Retinal pigment epithelial cell (primary cell): ENCODE measurements around the gene TMEM238.

Experiments
- DNase-seq: peaks from one replicate; pipeline ENCODE4 v3.0.0-alpha.2; 2010; ENCODE audit warnings: low read depth
- H3K4me3 ChIP-seq: 2 replicates; pipeline ENCODE4 v1.5.1; 2011; ENCODE audit warnings: mild to moderate bottlenecking, low read length, control low read depth, moderate library complexity
- TF ChIP-seq, protein P1 (sequence below): conservative IDR thresholded peaks from 2 replicates; pipeline ENCODE4 v1.5.1; 2011; ENCODE audit warnings: low read depth, low read length, control low read depth, inconsistent platforms

Gene TMEM238

DNA sequence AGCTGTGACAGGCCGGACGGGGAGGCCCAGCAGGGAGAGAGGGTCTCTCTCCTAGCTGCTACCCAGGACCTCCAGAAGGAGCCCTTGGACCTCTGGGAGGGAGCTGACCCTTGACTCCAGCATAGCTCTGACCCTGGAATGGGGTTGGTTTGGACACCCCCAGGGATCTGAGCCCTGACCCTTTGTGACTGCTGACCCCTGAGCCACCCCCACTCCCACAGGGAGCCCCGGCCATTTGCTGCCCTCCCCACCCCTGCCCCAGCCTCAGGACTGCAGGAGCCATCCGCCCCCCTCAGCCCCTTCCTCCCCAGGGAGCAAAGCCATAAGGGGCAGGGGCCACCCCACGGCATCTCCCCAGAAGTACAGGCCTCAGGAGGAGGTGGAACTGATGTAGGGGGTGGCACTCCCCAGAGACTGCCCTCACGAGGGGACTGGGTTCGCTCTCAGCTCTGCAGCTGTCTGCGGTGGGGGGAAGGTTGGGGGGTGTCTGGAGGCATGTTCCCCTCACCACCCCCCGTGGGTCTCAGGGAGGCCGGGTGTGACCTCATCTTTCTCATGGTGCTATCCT lies 36.6 kb downstream of the TMEM238 start:
- TF ChIP-seq, protein P1, sequence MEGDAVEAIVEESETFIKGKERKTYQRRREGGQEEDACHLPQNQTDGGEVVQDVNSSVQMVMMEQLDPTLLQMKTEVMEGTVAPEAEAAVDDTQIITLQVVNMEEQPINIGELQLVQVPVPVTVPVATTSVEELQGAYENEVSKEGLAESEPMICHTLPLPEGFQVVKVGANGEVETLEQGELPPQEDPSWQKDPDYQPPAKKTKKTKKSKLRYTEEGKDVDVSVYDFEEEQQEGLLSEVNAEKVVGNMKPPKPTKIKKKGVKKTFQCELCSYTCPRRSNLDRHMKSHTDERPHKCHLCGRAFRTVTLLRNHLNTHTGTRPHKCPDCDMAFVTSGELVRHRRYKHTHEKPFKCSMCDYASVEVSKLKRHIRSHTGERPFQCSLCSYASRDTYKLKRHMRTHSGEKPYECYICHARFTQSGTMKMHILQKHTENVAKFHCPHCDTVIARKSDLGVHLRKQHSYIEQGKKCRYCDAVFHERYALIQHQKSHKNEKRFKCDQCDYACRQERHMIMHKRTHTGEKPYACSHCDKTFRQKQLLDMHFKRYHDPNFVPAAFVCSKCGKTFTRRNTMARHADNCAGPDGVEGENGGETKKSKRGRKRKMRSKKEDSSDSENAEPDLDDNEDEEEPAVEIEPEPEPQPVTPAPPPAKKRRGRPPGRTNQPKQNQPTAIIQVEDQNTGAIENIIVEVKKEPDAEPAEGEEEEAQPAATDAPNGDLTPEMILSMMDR = no peak
- no peak for DNase-seq
- H3K4me3 ChIP-seq = no peak overlapping the region

DNA sequence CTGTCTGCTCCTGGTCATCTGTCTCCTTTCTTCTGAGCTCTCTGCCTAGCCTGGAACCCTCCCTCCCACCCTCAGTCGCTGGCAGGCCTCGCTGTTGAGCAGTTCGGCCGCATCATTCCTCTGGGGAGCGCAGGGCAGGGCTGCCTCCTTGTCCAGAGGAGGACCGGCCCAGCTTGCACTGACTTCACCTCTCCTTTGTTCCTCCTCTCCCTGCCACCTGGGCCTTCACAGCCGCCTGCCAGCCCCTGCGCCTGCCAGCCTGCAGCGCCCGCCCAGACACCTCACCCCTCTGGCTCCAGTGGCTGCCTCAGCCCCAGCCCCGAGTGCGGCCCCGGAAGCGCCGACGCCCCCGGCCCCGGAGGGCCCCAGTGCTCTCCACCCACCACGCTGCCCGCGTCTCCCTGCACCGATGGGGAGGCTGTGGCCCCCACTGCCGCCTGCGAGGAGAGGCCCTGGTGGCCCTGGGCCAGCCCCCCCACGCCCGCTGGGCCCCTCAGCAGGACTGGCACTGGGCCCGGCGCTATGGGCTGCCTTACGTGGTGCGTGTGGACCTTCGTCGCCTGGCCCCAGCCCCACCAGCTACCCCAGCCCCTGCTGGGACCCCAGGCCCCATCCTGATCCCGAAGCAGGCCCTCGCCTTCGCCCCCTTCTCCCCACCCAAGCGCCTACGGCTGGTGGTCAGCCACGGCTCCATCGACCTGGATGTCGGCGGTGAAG lies 37.2 kb downstream of the TMEM238 start:
- TF ChIP-seq, protein P1 = no peak
- DNase-seq = no peak
- no peak overlapping the region for H3K4me3 ChIP-seq

DNA sequence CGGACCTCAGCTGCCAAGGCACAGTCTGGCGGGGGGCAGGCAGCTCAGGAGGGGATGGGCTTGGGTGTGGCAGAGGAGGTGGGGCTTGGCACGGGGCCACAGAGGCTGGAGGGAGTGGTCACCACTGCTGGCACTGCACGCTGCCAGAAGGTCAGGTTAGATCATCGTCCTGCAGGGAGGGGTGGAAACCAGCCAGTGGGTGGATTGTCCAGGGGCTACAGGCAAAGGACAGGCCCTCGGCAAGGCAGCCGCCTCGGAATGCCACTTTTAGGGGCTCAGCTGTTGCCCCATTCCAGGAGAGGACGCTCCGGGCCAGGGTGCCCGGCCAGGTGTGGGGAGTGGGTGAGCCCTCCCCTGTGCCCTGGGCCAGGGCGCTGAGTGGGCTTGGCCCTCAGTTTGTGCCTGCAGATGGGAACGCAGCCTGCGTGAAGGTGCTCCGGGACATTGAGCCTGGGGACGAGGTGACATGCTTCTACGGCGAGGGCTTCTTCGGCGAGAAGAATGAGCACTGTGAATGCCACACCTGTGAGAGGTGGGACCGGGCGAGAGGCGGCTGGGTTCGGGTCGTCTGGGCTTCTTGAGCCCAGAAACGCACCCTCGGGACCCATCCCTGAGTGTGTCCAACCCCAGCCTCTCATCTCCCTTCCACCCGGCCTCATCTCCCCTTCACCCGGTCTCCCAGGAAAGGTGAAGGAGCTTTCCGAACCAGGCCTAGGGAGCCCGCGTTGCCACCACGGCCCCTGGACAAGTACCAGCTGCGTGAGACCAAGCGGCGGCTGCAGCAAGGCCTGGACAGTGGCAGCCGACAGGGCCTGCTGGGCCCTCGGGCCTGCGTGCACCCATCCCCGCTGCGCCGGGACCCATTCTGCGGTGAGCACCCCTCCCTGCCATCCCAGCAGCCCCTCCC lies 38.0 kb downstream of the TMEM238 start:
- TF ChIP-seq, protein P1 = no peak
- no peak overlapping the region for H3K4me3 ChIP-seq
- no peak for DNase-seq

DNA sequence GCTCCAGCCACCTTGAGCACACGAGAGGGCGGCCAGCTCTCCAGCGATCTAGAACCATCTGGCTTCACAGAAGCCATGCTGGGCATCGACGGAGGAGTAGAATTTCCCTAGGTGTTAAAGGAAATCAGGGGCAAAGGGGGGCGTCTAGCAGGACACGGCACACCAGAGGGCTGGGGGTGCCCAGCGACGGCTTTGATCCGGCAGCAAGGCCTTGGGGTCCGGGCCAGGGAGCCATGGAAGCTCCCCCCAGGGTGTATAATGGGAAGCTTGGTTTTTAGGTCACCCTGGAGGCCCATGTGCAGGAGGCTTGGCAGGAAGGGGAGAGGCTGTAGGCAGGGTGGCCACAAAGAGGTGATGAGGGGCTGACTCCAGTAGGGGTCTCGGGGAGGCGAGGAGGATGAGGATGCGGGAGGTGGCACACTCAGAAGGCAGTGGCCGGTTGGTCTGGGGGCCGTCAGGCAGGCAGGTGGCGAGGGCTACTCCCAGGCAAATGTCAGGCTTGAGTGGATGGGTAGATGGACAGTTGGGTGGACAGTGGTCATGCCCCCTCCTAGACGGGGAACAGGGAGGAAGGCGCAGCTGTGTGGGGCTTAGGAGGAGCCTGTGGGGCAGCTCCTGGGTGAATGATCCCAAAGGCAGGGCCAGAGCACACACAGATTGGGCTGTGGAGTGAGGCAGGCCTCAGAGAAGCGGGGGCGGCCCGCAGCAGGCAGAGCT lies 38.8 kb downstream of the TMEM238 start:
- TF ChIP-seq, protein P1 = no peak
- no peak overlapping the region for H3K4me3 ChIP-seq
- no peak for DNase-seq

DNA sequence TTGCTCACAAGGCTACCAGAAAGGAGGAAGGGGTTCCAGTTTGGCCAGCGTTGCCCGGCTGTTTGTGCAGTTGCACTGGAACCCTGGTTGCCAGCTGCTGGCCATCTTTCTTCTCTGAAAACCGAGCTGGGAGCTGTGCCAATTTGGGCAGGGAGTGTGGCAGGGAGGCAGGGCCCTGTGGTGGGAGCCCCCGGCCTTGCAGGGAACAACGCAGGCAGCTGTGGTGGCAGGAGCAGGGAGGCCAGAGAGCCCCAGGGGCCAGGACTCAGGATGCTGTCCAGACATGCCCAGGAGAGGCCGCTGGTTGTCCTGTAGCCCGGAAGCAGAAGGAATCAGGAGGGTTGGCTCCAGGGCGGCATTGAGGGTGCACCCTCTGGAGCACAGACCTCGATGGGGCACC lies 39.6 kb downstream of the TMEM238 start:
- DNase-seq = no peak
- no peak overlapping the region for H3K4me3 ChIP-seq
- TF ChIP-seq, protein P1 = no peak

DNA sequence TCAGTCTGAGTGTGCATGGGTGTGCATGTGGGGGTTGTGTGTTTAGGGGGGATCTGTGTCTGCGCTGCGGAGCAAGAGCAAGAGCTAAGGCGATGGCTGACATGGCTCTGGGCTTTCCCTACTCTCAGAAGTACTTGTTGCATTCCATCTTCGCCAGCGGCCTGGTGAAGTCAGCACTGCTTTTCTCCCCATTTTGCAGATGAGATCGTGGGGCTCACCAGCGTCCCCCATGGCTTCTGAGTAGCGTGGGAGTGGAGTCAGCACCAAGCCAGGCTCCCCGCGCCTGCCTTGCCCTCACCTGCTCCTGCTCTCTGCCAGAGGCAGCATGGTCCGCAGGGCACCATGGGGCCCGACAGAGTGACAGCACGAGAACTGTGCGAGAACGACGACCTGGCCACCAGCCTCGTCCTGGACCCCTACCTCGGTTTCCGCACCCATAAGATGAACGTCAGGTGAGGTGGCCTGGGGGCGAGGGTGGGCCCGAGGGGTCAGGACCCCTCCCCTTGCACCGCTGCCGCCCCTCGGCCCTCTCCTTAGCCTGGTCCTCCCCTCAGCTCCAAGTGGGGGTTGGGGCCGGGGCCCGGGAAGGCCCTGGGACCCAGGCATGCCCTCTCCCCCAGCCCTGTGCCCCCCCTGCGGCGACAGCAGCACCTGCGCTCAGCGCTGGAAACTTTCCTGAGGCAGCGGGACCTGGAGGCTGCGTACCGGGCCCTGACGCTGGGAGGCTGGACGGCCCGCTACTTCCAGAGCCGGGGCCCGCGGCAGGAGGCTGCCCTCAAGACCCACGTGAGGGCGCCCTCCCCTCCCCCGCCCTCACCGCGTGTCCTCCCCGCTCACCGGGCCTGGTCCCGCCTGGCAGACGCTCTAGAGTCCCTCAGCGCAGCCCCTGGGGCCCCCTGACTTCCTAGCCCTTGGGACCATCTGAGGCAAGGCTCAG lies 42.2 kb downstream of the TMEM238 start:
- peak overlapping the region; percentile 23 for H3K4me3 ChIP-seq
- TF ChIP-seq, protein P1 = no peak
- DNase-seq = no peak
